H9 (cell line): ENCODE results near the gene KRT6B. TPM values are rescaled to one million over a fixed set of nuclear protein-coding genes. Genes with fewer than 3 reads are reported as not detected.

Experiments
- DNase-seq: peaks from one replicate; pipeline ENCODE4 v3.0.0-alpha.2; 2017
- H2AFZ ChIP-seq: one replicate; pipeline ENCODE4 v1.6.1; 2013; ENCODE audit warnings: mild to moderate bottlenecking, low read length, control low read depth, moderate library complexity
- H2AK5ac ChIP-seq: 2 replicates; pipeline ENCODE4 v1.6.1; 2013; ENCODE audit warnings: low read length, control low read depth, mixed read lengths; ENCODE audit not compliant: insufficient read length
- H2BK120ac ChIP-seq: one replicate; pipeline ENCODE4 v1.6.1; 2013; ENCODE audit warnings: low read depth, mild to moderate bottlenecking, low read length, control low read depth, inconsistent platforms; ENCODE audit not compliant: poor library complexity, severe bottlenecking
- H2BK12ac ChIP-seq: 2 replicates; pipeline ENCODE4 v1.6.1; 2013; ENCODE audit warnings: low read length, control low read depth, mixed read lengths, low read depth; ENCODE audit not compliant: insufficient read length
- H2BK15ac ChIP-seq: 2 replicates; pipeline ENCODE4 v1.6.1; 2013; ENCODE audit warnings: low read depth, low read length, control low read depth
- H2BK20ac ChIP-seq: one replicate; pipeline ENCODE4 v1.6.1; 2013; ENCODE audit warnings: low read depth, mild to moderate bottlenecking, low read length, control low read depth, inconsistent platforms; ENCODE audit not compliant: poor library complexity, severe bottlenecking
- H2BK5ac ChIP-seq: 2 replicates; pipeline ENCODE4 v1.6.1; 2013; ENCODE audit warnings: low read length, control low read depth, mixed read lengths; ENCODE audit not compliant: insufficient read length
- H3K14ac ChIP-seq: 2 replicates; pipeline ENCODE4 v1.6.1; 2013; ENCODE audit warnings: low read length, control low read depth; ENCODE audit not compliant: insufficient read depth
- H3K18ac ChIP-seq: 2 replicates; pipeline ENCODE4 v1.6.1; 2013; ENCODE audit warnings: low read depth, mild to moderate bottlenecking, mixed read lengths, low read length, control low read depth; ENCODE audit not compliant: insufficient read length
- H3K23ac ChIP-seq: 2 replicates; pipeline ENCODE4 v1.6.1; 2013; ENCODE audit warnings: low read length, control low read depth, mixed read lengths, low read depth; ENCODE audit not compliant: insufficient read length
- H3K23me2 ChIP-seq: 2 replicates; pipeline ENCODE4 v1.6.1; 2013; ENCODE audit warnings: low read depth, mild to moderate bottlenecking, mixed read lengths, low read length, control low read depth; ENCODE audit not compliant: insufficient read length, poor library complexity, severe bottlenecking
- H3K27ac ChIP-seq: 2 replicates; pipeline ENCODE4 v1.5.1; 2013; ENCODE audit warnings: low read length, control low read depth, mixed read lengths, low read depth; ENCODE audit not compliant: insufficient read length
- H3K27me3 ChIP-seq: 2 replicates; pipeline ENCODE4 v1.6.1; 2013; ENCODE audit warnings: low read length, control low read depth, inconsistent platforms; ENCODE audit not compliant: insufficient read depth
- H3K4ac ChIP-seq: 2 replicates; pipeline ENCODE4 v1.6.1; 2013; ENCODE audit warnings: low read depth, mild to moderate bottlenecking, control low read depth, inconsistent platforms, low read length, moderate library complexity
- H3K4me1 ChIP-seq: 2 replicates; pipeline ENCODE4 v1.6.1; 2013; ENCODE audit warnings: low read length, control low read depth, inconsistent platforms; ENCODE audit not compliant: insufficient read depth
- H3K4me2 ChIP-seq: 2 replicates; pipeline ENCODE4 v1.6.1; 2013; ENCODE audit warnings: low read length, control low read depth, mixed read lengths; ENCODE audit not compliant: insufficient read length, insufficient read depth
- H3K56ac ChIP-seq: 2 replicates; pipeline ENCODE4 v1.6.1; 2013; ENCODE audit warnings: low read depth, mild to moderate bottlenecking, mixed read lengths, low read length, control low read depth; ENCODE audit not compliant: insufficient read length
- H3K79me1 ChIP-seq: 2 replicates; pipeline ENCODE4 v1.6.1; 2013; ENCODE audit warnings: low read depth, mild to moderate bottlenecking, moderate library complexity, low read length, control low read depth, inconsistent platforms; ENCODE audit not compliant: insufficient read depth, poor library complexity, severe bottlenecking
- H3K79me2 ChIP-seq: 2 replicates; pipeline ENCODE4 v1.6.1; 2013; ENCODE audit warnings: low read length, control low read depth, inconsistent platforms; ENCODE audit not compliant: insufficient read depth
- H3K9ac ChIP-seq: 2 replicates; pipeline ENCODE4 v1.6.1; 2013; ENCODE audit warnings: low read length, control low read depth, mixed read lengths; ENCODE audit not compliant: insufficient read length; ENCODE audit errors: extremely low read depth
- H3K9me3 ChIP-seq: one replicate; pipeline ENCODE4 v1.6.1; 2013; ENCODE audit warnings: low read depth, low read length, inconsistent platforms; ENCODE audit not compliant: control insufficient read depth
- H3T11ph ChIP-seq: one replicate; pipeline ENCODE4 v1.6.1; 2013; ENCODE audit warnings: mild to moderate bottlenecking, low read length, control low read depth, inconsistent platforms
- H4K20me1 ChIP-seq: one replicate; pipeline ENCODE4 v1.6.1; 2013; ENCODE audit not compliant: control insufficient read depth, insufficient read length, insufficient read depth
- H4K5ac ChIP-seq: 2 replicates; pipeline ENCODE4 v1.6.1; 2013; ENCODE audit warnings: low read depth, mild to moderate bottlenecking, mixed read lengths, low read length, control low read depth; ENCODE audit not compliant: insufficient read length
- H4K8ac ChIP-seq: replicated peaks from 2 replicates; pipeline ENCODE4 v1.6.1; 2013; ENCODE audit warnings: low read length, control low read depth, mixed read lengths, low read depth; ENCODE audit not compliant: insufficient read length
- H4K91ac ChIP-seq: 2 replicates; pipeline ENCODE4 v1.6.1; 2013; ENCODE audit warnings: low read depth, mild to moderate bottlenecking, moderate library complexity, mixed read lengths, low read length, control low read depth; ENCODE audit not compliant: insufficient read length
- H3K27ac Mint-ChIP-seq, 3 experiments: 2 replicates in 2 of 3; 3 replicates in 1 of 3; pipeline ENCODE4 v1.8.0; 2020 to 2021; ENCODE audit warnings: mixed read lengths in 3 of 3, mild to moderate bottlenecking in 1 of 3, moderate library complexity in 1 of 3
- H3K27me3 Mint-ChIP-seq: 2 replicates; pipeline ENCODE4 v1.8.0; 2021; ENCODE audit warnings: low read depth, mild to moderate bottlenecking, moderate library complexity, mixed read lengths
- H3K36me3 Mint-ChIP-seq, 3 experiments: 2 replicates in 2 of 3; 3 replicates in 1 of 3; pipeline ENCODE4 v1.8.0; 2020 to 2021; ENCODE audit warnings: low read depth in 3 of 3, mixed read lengths in 3 of 3; ENCODE audit not compliant: insufficient read depth in 1 of 3
- H3K4me1 Mint-ChIP-seq, 2 experiments: 2 replicates each; pipeline ENCODE4 v1.8.0; 2020; ENCODE audit warnings: mixed read lengths in 2 of 2
- H3K4me3 Mint-ChIP-seq, 2 experiments: 2 replicates in 1 of 2; 3 replicates in 1 of 2; pipeline ENCODE4 v1.8.0; 2020 to 2021; ENCODE audit warnings: mild to moderate bottlenecking in 2 of 2, mixed read lengths in 2 of 2, moderate library complexity in 1 of 2
- H3K9me3 Mint-ChIP-seq, 2 experiments: 2 replicates in 1 of 2; 3 replicates in 1 of 2; pipeline ENCODE4 v1.8.0; 2020; ENCODE audit warnings: mild to moderate bottlenecking in 2 of 2, mixed read lengths in 2 of 2, moderate library complexity in 1 of 2
- CTCF ChIP-seq: fragments of 200-600 bp; sonication (generic); conservative IDR thresholded peaks from 3 replicates; pipeline ENCODE4 v1.8.0; 2021; ENCODE audit warnings: antibody characterized with exemption, mild to moderate bottlenecking
- WGBS: extraction: QIAGEN DNeasy Blood & Tissue Kit; methylation state at CpG from one replicate; pipeline ENCODE4 v1.1.7; 2013; ENCODE audit warnings: missing lambda C conversion rate, low lambda C conversion rate, mixed read lengths; ENCODE audit not compliant: insufficient read length; ENCODE audit errors: extremely low coverage; 5-methylcytosine and 5-hydroxymethylcytosine counted together
- total RNA-seq: library from RNA; stranded (reverse); gene quantifications from 2 replicates; pipeline ENCODE4 v1.2.1, GENCODE V29; 2021

The KRT6B gene
- total RNA-seq, 1 experiment from 2014 or later = not detected

GRCh38 chr12:52403561-52403960, 48.4 kb downstream of the KRT6B start:
- Mint-ChIP-seq H3K4me3 (no peak overlapping the region), H3K27me3 (peaks cover 3% of the 10 kb centered on the region)

More at GRCh38 chr12:52403561-52403960, 48.4 kb downstream of the KRT6B start:
- DNase-seq = no peak
- no peak for TF ChIP-seq CTCF
- H3K27me3 ChIP-seq = no peaks in the 10 kb centered on the region; the same call in 1 of the 2 replicates
- no peak overlapping the region for H2BK20ac ChIP-seq
- H3K4ac ChIP-seq = no peak overlapping the region
- no peak overlapping the region for H2BK5ac ChIP-seq
- H4K20me1 ChIP-seq = no peaks in the 10 kb centered on the region
- H4K5ac ChIP-seq = no peak overlapping the region
- no peaks in the 10 kb centered on the region for H3K9me3 ChIP-seq
- H3K14ac ChIP-seq = no peak overlapping the region
- H2BK120ac ChIP-seq = no peak overlapping the region
- H4K91ac ChIP-seq = no peak overlapping the region
- no peaks in the 10 kb centered on the region for H3K79me1 ChIP-seq
- no peak overlapping the region for H4K8ac ChIP-seq
- H3K27ac Mint-ChIP-seq = no peak overlapping the region
- H2BK15ac ChIP-seq = no peak overlapping the region
- H2BK12ac ChIP-seq = no peak overlapping the region
- no peak overlapping the region for H3K27ac ChIP-seq
- peaks cover 1% of the 10 kb centered on the region; the same call in 1 of the 2 replicates for H3K4me1 ChIP-seq
- no peaks in the 10 kb centered on the region for H3K79me2 ChIP-seq
- H3K36me3 Mint-ChIP-seq = peaks cover 0 to 3% (median 1%) of the 10 kb centered on the region in 3 experiments; a peak in 4 of 7 replicates
- H3K4me1 Mint-ChIP-seq = peaks cover 10 to 13% of the 10 kb centered on the region in 2 experiments
- no peaks in the 10 kb centered on the region for H3K23me2 ChIP-seq
- no peak overlapping the region for H3K4me2 ChIP-seq
- no CpG with 5 or more reads among the region's 9 CpGs for WGBS
- no peak overlapping the region for H2AK5ac ChIP-seq
- no peak overlapping the region for H3K18ac ChIP-seq
- no peak overlapping the region for H3T11ph ChIP-seq
- no peak overlapping the region for H3K56ac ChIP-seq
- H3K9ac ChIP-seq = no peak overlapping the region
- H3K9me3 Mint-ChIP-seq = peaks cover 8 to 9% of the 10 kb centered on the region in 2 experiments
- no peak overlapping the region for H2AFZ ChIP-seq
- H3K23ac ChIP-seq = no peak overlapping the region
